HepG2 (cell line): ENCODE measurements around the gene USP34. TPM values are rescaled to one million over a fixed set of nuclear protein-coding genes. Genes with fewer than 3 reads are reported as not detected.

ENCODE experiments used
- ATAC-seq: fragments of 200-7000 bp; cut with Tn5 transposase; 3 replicates; pipeline ENCODE4 v1.9.1; 2020; ENCODE audit warnings: mild to moderate bottlenecking, moderate library complexity
- BruUV-seq: library from RNA; stranded (reverse); fragments of 400-500 nt; replicated peaks from 2 replicates; lab custom pipeline; 2021; lab: Mats Ljungman, UMichigan
- CTCF ChIA-PET: fragments of 300-600 bp; formaldehyde crosslinking; extraction: SDS; loops from one replicate; lab custom pipeline; 2021; ENCODE audit warnings: low total read pairs, inconsistent platforms, low intra/inter-chr PET ratio; lab: Yijun Ruan, JAX
- POLR2A ChIA-PET: fragments of 350-600 bp; sonication (Branson Sonifier 250); formaldehyde crosslinking; loops from one replicate; lab custom pipeline; 2020; ENCODE audit warnings: antibody characterized with exemption, inconsistent platforms; lab: Yijun Ruan, JAX
- DNase-seq: peaks from one replicate; pipeline ENCODE4 v3.0.0-alpha.2; 2015; ENCODE audit warnings: low spot score
- FAIRE-seq: peaks from 3 replicates; lab custom pipeline; 2011; peaks lifted over from hg19 to GRCh38; lab: Jason Lieb, UNC
- H2AFZ ChIP-seq: one replicate; pipeline ENCODE4 v1.6.1; 2011; ENCODE audit warnings: low read length, inconsistent platforms
- H3K27ac ChIP-seq: fragments of 300-600 bp; 3 replicates; pipeline ENCODE4 v1.8.0; 2011; ENCODE audit warnings: mixed run types, mild to moderate bottlenecking, mixed read lengths, low read length, inconsistent platforms; ENCODE audit not compliant: insufficient read depth; ENCODE audit errors: extremely low read length
- H3K27me3 ChIP-seq, 2 experiments: fragments of 200-600 bp in 1 of 2; 2 replicates in 1 of 2; 3 replicates in 1 of 2; pipeline versions ENCODE4 v1.6.0 to v1.8.0; 2011; ENCODE audit warnings: low read length in 2 of 2, mild to moderate bottlenecking in 2 of 2, moderate library complexity in 2 of 2, inconsistent platforms in 1 of 2; ENCODE audit not compliant: insufficient read depth in 2 of 2, control insufficient read depth in 1 of 2
- H3K36me3 ChIP-seq, 2 experiments: fragments of 200-600 bp in 1 of 2; replicated peaks in 1 of 2; 2 replicates in 1 of 2; 3 replicates in 1 of 2; pipeline versions ENCODE4 v1.5.1 to v1.8.0; 2011; ENCODE audit warnings: low read length in 2 of 2, inconsistent platforms in 1 of 2; ENCODE audit not compliant: insufficient read depth in 2 of 2, control insufficient read depth in 1 of 2
- H3K4me1 ChIP-seq: 2 replicates; pipeline ENCODE4 v1.5.1; 2012; ENCODE audit warnings: low read length, inconsistent platforms; ENCODE audit not compliant: insufficient read depth
- H3K4me2 ChIP-seq: 2 replicates; pipeline ENCODE4 v1.6.0; 2011; ENCODE audit warnings: low read depth, low read length, inconsistent platforms
- H3K4me3 ChIP-seq, 3 experiments: fragments of 200-600 bp in 1 of 3; sonication (generic), shearing (Covaris generic) in 1 of 3; replicated peaks in 1 of 3; 2 replicates each; pipeline ENCODE4 v1.5.1; 2011 to 2016; ENCODE audit warnings: low read length in 3 of 3, inconsistent platforms in 2 of 3, low read depth in 2 of 3, mild to moderate bottlenecking in 2 of 3, control low read depth in 1 of 3, mixed read lengths in 1 of 3; ENCODE audit not compliant: insufficient read depth in 1 of 3
- H3K79me2 ChIP-seq: one replicate; pipeline ENCODE4 v1.6.1; 2011; ENCODE audit warnings: low read length, inconsistent platforms; ENCODE audit not compliant: insufficient read depth
- H3K9ac ChIP-seq: 2 replicates; pipeline ENCODE4 v1.6.0; 2011; ENCODE audit warnings: mild to moderate bottlenecking, low read depth, low read length, inconsistent platforms; ENCODE audit not compliant: insufficient read depth
- H3K9me3 ChIP-seq: 2 replicates; pipeline ENCODE4 v1.5.1; 2012; ENCODE audit warnings: mild to moderate bottlenecking, low read length
- H4K20me1 ChIP-seq: 2 replicates; pipeline ENCODE4 v1.6.0; 2011; ENCODE audit warnings: inconsistent platforms, mild to moderate bottlenecking, low read length, moderate library complexity; ENCODE audit not compliant: insufficient read depth
- KDM4B ChIP-seq: sonication (generic); formaldehyde crosslinking; IDR thresholded peaks from 2 replicates; pipeline ENCODE4 v1.4.0; 2020; ENCODE audit warnings: missing genetic modification reagents
- LCORL ChIP-seq, 2 experiments: fragments of 450-650 bp in 1 of 2; sonication (generic) in 1 of 2; formaldehyde crosslinking in 1 of 2; IDR thresholded peaks; 2 replicates each; pipeline versions ENCODE4 v1.5.0 to v1.6.1; 2017 to 2020; ENCODE audit warnings: antibody characterized with exemption in 1 of 2, missing genetic modification reagents in 1 of 2
- THAP11 ChIP-seq: IDR thresholded peaks from 2 replicates; pipeline ENCODE4 v1.6.1; 2016; ENCODE audit warnings: missing biosample characterization, missing genetic modification reagents
- U2AF2 ChIP-seq: fragments of 200-400 bp; formaldehyde crosslinking; IDR thresholded peaks from 2 replicates; pipeline ENCODE4 v1.6.1; 2017; ENCODE audit warnings: low read depth, mild to moderate bottlenecking, low read length
- ZNF350 ChIP-seq: sonication (generic); formaldehyde crosslinking; IDR thresholded peaks from 2 replicates; pipeline ENCODE4 v1.4.0; 2020; ENCODE audit warnings: mild to moderate bottlenecking, low read depth, missing genetic modification reagents, borderline replicate concordance
- ZNF598 ChIP-seq: sonication (generic); formaldehyde crosslinking; IDR thresholded peaks from 2 replicates; pipeline ENCODE4 v1.5.1; 2020; ENCODE audit warnings: mild to moderate bottlenecking, missing genetic modification reagents, borderline replicate concordance
- WGBS: methylation state at CpG from one replicate; pipeline ENCODE4 v1.1.6; 2017; ENCODE audit warnings: low lambda C conversion rate; 5-methylcytosine and 5-hydroxymethylcytosine counted together
- in situ Hi-C: cut with HindIII; loops from 2 replicates; pipeline ENCODE4 v1.10.0; 2017; ENCODE audit warnings: low pct_unique_long_range_greater_than_20kb; ENCODE audit not compliant: extremely low pct_ligation_motif_present
- intact Hi-C: fragments of 100-400 bp; cut with micrococcal nuclease; formaldehyde crosslinking; loops from one replicate; pipeline ENCODE4 v1.10.0; 2022; ENCODE audit not compliant: unreplicated experiment
- polyA plus RNA-seq, 8 experiments: library from polyadenylated mRNA; depleted of rRNA in 3 of 8; stranded (reverse) in 7 of 8; unstranded in 1 of 8; fragments of >200 nt; fragmentation: Illumina TruSeq in 4 of 8; extraction: Trizol in 4 of 8; gene quantifications; 2 replicates each; pipeline versions ENCODE4 v1.2.1 to v1.2.3, GENCODE V29; 2011 to 2016; ENCODE audit warnings: low read depth in 4 of 8, missing spikeins in 1 of 8, mixed read lengths in 1 of 8; ENCODE audit not compliant: insufficient read depth in 1 of 8
- total RNA-seq, 5 experiments: library from RNA; depleted of rRNA; stranded (reverse); fragments of >200 nt; fragmentation: Illumina TruSeq; extraction: Trizol; gene quantifications; 2 replicates each; pipeline ENCODE4 v1.2.3, GENCODE V29; 2016; ENCODE audit warnings: low read depth in 1 of 5
- TF ChIP-seq, protein P1 (sequence below): sonication (generic); formaldehyde crosslinking; IDR thresholded peaks from 2 replicates; pipeline ENCODE4 v1.5.0; 2020; ENCODE audit warnings: missing genetic modification reagents
- TF ChIP-seq, protein P2 (sequence below): sonication (generic); formaldehyde crosslinking; IDR thresholded peaks from 2 replicates; pipeline ENCODE4 v1.5.1; 2020; ENCODE audit warnings: mild to moderate bottlenecking, missing genetic modification reagents, borderline replicate concordance
- TF ChIP-seq, protein P3 (sequence below): sonication (generic); formaldehyde crosslinking; IDR thresholded peaks from 2 replicates; pipeline ENCODE4 v1.8.0; 2022; ENCODE audit warnings: mild to moderate bottlenecking, missing genetic modification reagents, moderate library complexity
- TF ChIP-seq, protein P4 (sequence below): sonication (generic); formaldehyde crosslinking; IDR thresholded peaks from 2 replicates; pipeline ENCODE4 v1.8.0; 2022; ENCODE audit warnings: low read depth, missing genetic modification reagents

USP34 gene
- total and polyA plus RNA-seq, 2 of the 13 experiments (the other 11 are each of a cell fraction or from before 2014, with no cell fraction given): 99.2 to 100 TPM

DNA sequence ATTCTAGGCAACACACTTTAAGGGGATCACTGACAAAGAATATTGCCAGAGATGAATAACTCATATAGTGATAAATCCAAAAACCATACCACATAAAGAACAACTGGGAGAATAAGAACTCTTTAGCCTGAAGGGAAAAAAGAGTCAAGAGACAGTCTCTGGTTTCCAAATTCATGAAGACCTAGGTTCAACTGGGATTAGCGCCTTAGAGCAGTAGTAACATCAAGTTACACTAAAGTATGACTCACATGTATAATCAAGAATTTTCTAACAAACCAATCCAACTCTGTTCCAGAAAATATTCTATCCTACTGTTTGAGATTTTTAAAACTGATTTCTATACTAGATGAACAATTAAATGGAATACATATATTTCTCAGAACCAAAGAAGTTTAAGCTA, 93.8 kb downstream of the USP34 start:
- in situ Hi-C loops (no loop called here), intact Hi-C loops (no loop called here)
- no TSS peak for BruUV-seq
- TF ChIP-seq, protein P1, sequence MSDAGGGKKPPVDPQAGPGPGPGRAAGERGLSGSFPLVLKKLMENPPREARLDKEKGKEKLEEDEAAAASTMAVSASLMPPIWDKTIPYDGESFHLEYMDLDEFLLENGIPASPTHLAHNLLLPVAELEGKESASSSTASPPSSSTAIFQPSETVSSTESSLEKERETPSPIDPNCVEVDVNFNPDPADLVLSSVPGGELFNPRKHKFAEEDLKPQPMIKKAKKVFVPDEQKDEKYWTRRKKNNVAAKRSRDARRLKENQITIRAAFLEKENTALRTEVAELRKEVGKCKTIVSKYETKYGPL (CRISPR knock-in tag): no peak
- TF ChIP-seq THAP11 (no peak), ZNF350 (CRISPR knock-in tag) (no peak), KDM4B (CRISPR knock-in tag) (no peak)
- peaks cover 21 to 81% of the 10 kb centered on the region in 2 experiments for H3K36me3 ChIP-seq
- no peak for DNase-seq
- no peaks in the 10 kb centered on the region for H3K9me3 ChIP-seq
- POLR2A ChIA-PET: no interaction called here
- H3K4me1 ChIP-seq: peaks cover 13% of the 10 kb centered on the region
- H4K20me1 ChIP-seq: 0 out of 2 replicates have a peak, but pooled peaks cover 3% of the 10 kb centered on the region
- H3K4me2 ChIP-seq: no peak overlapping the region
- H3K27me3 ChIP-seq: no peaks in the 10 kb centered on the region
- peaks cover 3% of the 10 kb centered on the region for H3K79me2 ChIP-seq
- 64% methylated on average over 1 of the region's 1 CpG for WGBS
- no peak overlapping the region for H2AFZ ChIP-seq
- no peak for FAIRE-seq
- H3K27ac ChIP-seq: no peak overlapping the region
- CTCF ChIA-PET: no interaction called here
- no peak for ATAC-seq
- H3K4me3 ChIP-seq: no peak overlapping the region
- H3K9ac ChIP-seq: no peak overlapping the region

DNA sequence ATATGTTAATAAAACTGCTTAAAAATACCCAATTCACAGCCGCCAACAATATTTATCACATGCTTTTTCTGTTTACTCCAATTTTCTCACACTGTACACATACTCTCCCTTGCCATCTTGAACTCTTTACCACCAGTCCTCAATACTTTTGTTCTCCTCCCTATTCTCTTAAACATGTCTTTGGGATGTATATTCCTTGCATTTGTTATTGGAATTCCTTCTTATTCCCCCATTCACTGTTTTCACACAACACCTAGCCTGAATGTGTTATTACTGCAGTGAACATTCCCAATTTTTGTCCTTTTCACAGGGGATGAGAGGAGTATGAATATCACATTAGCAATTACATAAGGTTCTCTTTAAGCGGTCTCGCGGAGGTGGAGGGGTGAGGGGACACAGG, 94.7 kb downstream of the USP34 start:
- intact Hi-C loops: no loop called here
- no TSS peak for BruUV-seq
- WGBS: 97% methylated on average over 4 of the region's 4 CpGs
- TF ChIP-seq ZNF598 (CRISPR knock-in tag) (no peak), U2AF2 (no peak), LCORL (IDR thresholded peaks at IDR 0.05) (no peak), LCORL (CRISPR knock-in tag; IDR thresholded peaks at IDR 0.05) (no peak)
- TF ChIP-seq, protein P2, sequence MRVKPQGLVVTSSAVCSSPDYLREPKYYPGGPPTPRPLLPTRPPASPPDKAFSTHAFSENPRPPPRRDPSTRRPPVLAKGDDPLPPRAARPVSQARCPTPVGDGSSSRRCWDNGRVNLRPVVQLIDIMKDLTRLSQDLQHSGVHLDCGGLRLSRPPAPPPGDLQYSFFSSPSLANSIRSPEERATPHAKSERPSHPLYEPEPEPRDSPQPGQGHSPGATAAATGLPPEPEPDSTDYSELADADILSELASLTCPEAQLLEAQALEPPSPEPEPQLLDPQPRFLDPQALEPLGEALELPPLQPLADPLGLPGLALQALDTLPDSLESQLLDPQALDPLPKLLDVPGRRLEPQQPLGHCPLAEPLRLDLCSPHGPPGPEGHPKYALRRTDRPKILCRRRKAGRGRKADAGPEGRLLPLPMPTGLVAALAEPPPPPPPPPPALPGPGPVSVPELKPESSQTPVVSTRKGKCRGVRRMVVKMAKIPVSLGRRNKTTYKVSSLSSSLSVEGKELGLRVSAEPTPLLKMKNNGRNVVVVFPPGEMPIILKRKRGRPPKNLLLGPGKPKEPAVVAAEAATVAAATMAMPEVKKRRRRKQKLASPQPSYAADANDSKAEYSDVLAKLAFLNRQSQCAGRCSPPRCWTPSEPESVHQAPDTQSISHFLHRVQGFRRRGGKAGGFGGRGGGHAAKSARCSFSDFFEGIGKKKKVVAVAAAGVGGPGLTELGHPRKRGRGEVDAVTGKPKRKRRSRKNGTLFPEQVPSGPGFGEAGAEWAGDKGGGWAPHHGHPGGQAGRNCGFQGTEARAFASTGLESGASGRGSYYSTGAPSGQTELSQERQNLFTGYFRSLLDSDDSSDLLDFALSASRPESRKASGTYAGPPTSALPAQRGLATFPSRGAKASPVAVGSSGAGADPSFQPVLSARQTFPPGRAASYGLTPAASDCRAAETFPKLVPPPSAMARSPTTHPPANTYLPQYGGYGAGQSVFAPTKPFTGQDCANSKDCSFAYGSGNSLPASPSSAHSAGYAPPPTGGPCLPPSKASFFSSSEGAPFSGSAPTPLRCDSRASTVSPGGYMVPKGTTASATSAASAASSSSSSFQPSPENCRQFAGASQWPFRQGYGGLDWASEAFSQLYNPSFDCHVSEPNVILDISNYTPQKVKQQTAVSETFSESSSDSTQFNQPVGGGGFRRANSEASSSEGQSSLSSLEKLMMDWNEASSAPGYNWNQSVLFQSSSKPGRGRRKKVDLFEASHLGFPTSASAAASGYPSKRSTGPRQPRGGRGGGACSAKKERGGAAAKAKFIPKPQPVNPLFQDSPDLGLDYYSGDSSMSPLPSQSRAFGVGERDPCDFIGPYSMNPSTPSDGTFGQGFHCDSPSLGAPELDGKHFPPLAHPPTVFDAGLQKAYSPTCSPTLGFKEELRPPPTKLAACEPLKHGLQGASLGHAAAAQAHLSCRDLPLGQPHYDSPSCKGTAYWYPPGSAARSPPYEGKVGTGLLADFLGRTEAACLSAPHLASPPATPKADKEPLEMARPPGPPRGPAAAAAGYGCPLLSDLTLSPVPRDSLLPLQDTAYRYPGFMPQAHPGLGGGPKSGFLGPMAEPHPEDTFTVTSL: no peak
- TF ChIP-seq, protein P3, sequence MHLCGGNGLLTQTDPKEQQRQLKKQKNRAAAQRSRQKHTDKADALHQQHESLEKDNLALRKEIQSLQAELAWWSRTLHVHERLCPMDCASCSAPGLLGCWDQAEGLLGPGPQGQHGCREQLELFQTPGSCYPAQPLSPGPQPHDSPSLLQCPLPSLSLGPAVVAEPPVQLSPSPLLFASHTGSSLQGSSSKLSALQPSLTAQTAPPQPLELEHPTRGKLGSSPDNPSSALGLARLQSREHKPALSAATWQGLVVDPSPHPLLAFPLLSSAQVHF: no peak
- TF ChIP-seq, protein P4, sequence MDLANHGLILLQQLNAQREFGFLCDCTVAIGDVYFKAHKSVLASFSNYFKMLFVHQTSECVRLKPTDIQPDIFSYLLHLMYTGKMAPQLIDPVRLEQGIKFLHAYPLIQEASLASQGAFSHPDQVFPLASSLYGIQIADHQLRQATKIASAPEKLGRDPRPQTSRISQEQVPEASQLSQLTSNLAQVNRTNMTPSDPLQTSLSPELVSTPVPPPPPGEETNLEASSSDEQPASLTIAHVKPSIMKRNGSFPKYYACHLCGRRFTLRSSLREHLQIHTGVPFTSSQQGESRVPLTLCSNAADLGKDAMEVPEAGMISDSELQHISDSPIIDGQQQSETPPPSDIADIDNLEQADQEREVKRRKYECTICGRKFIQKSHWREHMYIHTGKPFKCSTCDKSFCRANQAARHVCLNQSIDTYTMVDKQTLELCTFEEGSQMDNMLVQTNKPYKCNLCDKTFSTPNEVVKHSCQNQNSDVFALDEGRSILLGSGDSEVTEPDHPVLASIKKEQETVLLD (CRISPR knock-in tag): no peak

More for the DNA sequence above, 94.7 kb downstream of the USP34 start:
- no peak for DNase-seq
- H3K4me2 ChIP-seq: no peak overlapping the region
- no peak overlapping the region for H3K9ac ChIP-seq
- ATAC-seq: no peak
- ChIA-PET CTCF (no interaction called here), POLR2A (no interaction called here)
- H4K20me1 ChIP-seq: 0 out of 2 replicates have a peak, but pooled peaks cover 3% of the 10 kb centered on the region
- no peaks in the 10 kb centered on the region for H3K9me3 ChIP-seq
- no peak overlapping the region for H2AFZ ChIP-seq
- in situ Hi-C loops: no loop called here
- no peaks in the 10 kb centered on the region for H3K27me3 ChIP-seq
- no peak overlapping the region for H3K4me3 ChIP-seq
- H3K79me2 ChIP-seq: peaks cover 3% of the 10 kb centered on the region
- H3K36me3 ChIP-seq: peaks cover 20 to 77% of the 10 kb centered on the region in 2 experiments
- H3K4me1 ChIP-seq: peaks cover 8% of the 10 kb centered on the region
- no peak overlapping the region for H3K27ac ChIP-seq
- no peak for FAIRE-seq
